Neural cell (in vitro differentiated cells): ENCODE measurements around the gene NRP1. TPM values are rescaled to one million over a fixed set of nuclear protein-coding genes. Genes with fewer than 3 reads are reported as not detected.

ENCODE experiments used
- H2AFZ ChIP-seq: fragments of 200-600, 300-800 bp; sonication (generic), shearing (Covaris generic); 2 replicates; pipeline ENCODE4 v1.6.0; 2014; ENCODE audit warnings: low read depth, mild to moderate bottlenecking, antibody characterized with exemption, low read length, moderate library complexity
- H3F3A ChIP-seq: fragments of 200-600 bp; shearing (Covaris generic); 2 replicates; pipeline ENCODE4 v1.6.1; 2016; ENCODE audit warnings: mild to moderate bottlenecking, moderate library complexity, mixed read lengths, antibody characterized with exemption, low read length; ENCODE audit not compliant: insufficient read depth, poor library complexity, severe bottlenecking
- H3K27ac ChIP-seq: fragments of 200-600, 300-800 bp; sonication (generic), shearing (Covaris generic); 2 replicates; pipeline ENCODE4 v1.5.1; 2014; ENCODE audit warnings: mild to moderate bottlenecking, low read length, moderate library complexity
- H3K27me3 ChIP-seq: fragments of 300-800, 200-600 bp; sonication (generic), shearing (Covaris generic); 2 replicates; pipeline ENCODE4 v1.6.0; 2014; ENCODE audit warnings: mild to moderate bottlenecking, low read depth, low read length, moderate library complexity; ENCODE audit not compliant: insufficient read depth
- H3K36me3 ChIP-seq: fragments of 300-800, 200-600 bp; sonication (generic), shearing (Covaris generic); 2 replicates; pipeline ENCODE4 v1.5.1; 2014; ENCODE audit warnings: mild to moderate bottlenecking, antibody characterized with exemption, low read length, moderate library complexity; ENCODE audit not compliant: insufficient read depth
- H3K4me2 ChIP-seq: fragments of 300-800, 200-600 bp; sonication (generic), shearing (Covaris generic); 2 replicates; pipeline ENCODE4 v1.6.0; 2014; ENCODE audit warnings: mild to moderate bottlenecking, low read length
- H3K4me3 ChIP-seq: fragments of 300-800, 200-600 bp; sonication (generic), shearing (Covaris generic); 2 replicates; pipeline ENCODE4 v1.5.1; 2014; ENCODE audit warnings: mild to moderate bottlenecking, low read length, moderate library complexity
- H3K79me2 ChIP-seq: fragments of 200-600 bp; shearing (Covaris generic); replicated peaks from 2 replicates; pipeline ENCODE4 v1.6.0; 2014; ENCODE audit warnings: mild to moderate bottlenecking, low read length, moderate library complexity; ENCODE audit not compliant: insufficient read depth
- H3K9ac ChIP-seq: fragments of 300-800, 200-600 bp; sonication (generic), shearing (Covaris generic); 2 replicates; pipeline ENCODE4 v1.6.1; 2016; ENCODE audit warnings: mild to moderate bottlenecking, low read length, mixed read lengths
- H3K9me2 ChIP-seq: fragments of 200-600 bp; shearing (Covaris generic); 2 replicates; pipeline ENCODE4 v1.6.1; 2016; ENCODE audit warnings: mild to moderate bottlenecking, low read length, mixed read lengths; ENCODE audit not compliant: insufficient read depth
- H3K9me3 ChIP-seq: fragments of 200-600, 300-800 bp; sonication (generic), shearing (Covaris generic); 2 replicates; pipeline ENCODE4 v1.6.1; 2016; ENCODE audit warnings: mild to moderate bottlenecking, mixed run types, low read length, moderate library complexity, mixed read lengths
- H4K20me1 ChIP-seq: fragments of 200-600 bp; shearing (Covaris generic); 2 replicates; pipeline ENCODE4 v1.6.1; 2016; ENCODE audit warnings: mild to moderate bottlenecking, mixed run types; ENCODE audit not compliant: insufficient read depth
- CTCF ChIP-seq: fragments of 450-650 bp; IDR thresholded peaks from 2 replicates; pipeline ENCODE4 v1.5.1; 2014; ENCODE audit warnings: antibody characterized with exemption, mild to moderate bottlenecking, moderate library complexity; ENCODE audit not compliant: poor library complexity, severe bottlenecking
- EP300 ChIP-seq: fragments of 450-650 bp; conservative IDR thresholded peaks from 2 replicates; pipeline ENCODE4 v1.6.1; 2014; ENCODE audit warnings: antibody characterized with exemption, mild to moderate bottlenecking, moderate library complexity; ENCODE audit not compliant: poor library complexity, severe bottlenecking
- EZH2 ChIP-seq: fragments of 200-600, 300-800 bp; shearing (Covaris generic), sonication (generic); IDR thresholded peaks from 2 replicates; pipeline ENCODE4 v1.6.1; 2014; ENCODE audit warnings: antibody characterized with exemption, low read length, borderline replicate concordance, mild to moderate bottlenecking; ENCODE audit not compliant: insufficient read depth, poor library complexity, severe bottlenecking
- MXI1 ChIP-seq: fragments of 450-650 bp; conservative IDR thresholded peaks from 2 replicates; pipeline ENCODE4 v1.6.1; 2014; ENCODE audit warnings: antibody characterized with exemption, mild to moderate bottlenecking; ENCODE audit not compliant: poor library complexity, severe bottlenecking
- POLR2AphosphoS5 ChIP-seq: IDR thresholded peaks from 2 replicates; pipeline ENCODE4 v1.6.1; 2012
- RAD21 ChIP-seq: fragments of 450-650 bp; conservative IDR thresholded peaks from 2 replicates; pipeline ENCODE4 v1.6.1; 2014; ENCODE audit warnings: antibody characterized with exemption, mild to moderate bottlenecking, moderate library complexity
- REST ChIP-seq: IDR thresholded peaks from 2 replicates; pipeline ENCODE4 v1.6.1; 2012; ENCODE audit warnings: borderline replicate concordance
- SMC3 ChIP-seq: fragments of 450-650 bp; conservative IDR thresholded peaks from 2 replicates; pipeline ENCODE4 v1.6.1; 2014; ENCODE audit warnings: antibody characterized with exemption, mild to moderate bottlenecking, moderate library complexity; ENCODE audit not compliant: poor library complexity
- TAF1 ChIP-seq: IDR thresholded peaks from 2 replicates; pipeline ENCODE4 v1.6.1; 2012; ENCODE audit warnings: low read depth
- polyA plus RNA-seq: library from polyadenylated mRNA; depleted of rRNA; stranded (reverse); fragments of >200 nt; gene quantifications from 2 replicates; pipeline ENCODE4 v1.2.3, GENCODE V29; 2014

The NRP1 gene
- polyA plus RNA-seq, 1 donor from 2014 or later = 23.2 TPM

- Histone ChIP-seq H3K27me3 (no peaks in the 10 kb centered on the region), H3K9me2 (no peaks in the 10 kb centered on the region), H3K4me3 (no peak overlapping the region), H3K9ac (no peak overlapping the region), H3K9me3 (no peaks in the 10 kb centered on the region), H3K36me3 (no peaks in the 10 kb centered on the region), H3K27ac (no peak overlapping the region), H2AFZ (no peak overlapping the region), H3K79me2 (no peaks in the 10 kb centered on the region), H3K4me2 (no peak overlapping the region), H4K20me1 (no peaks in the 10 kb centered on the region), H3F3A (no peaks in the 10 kb centered on the region)
- no peak for TF ChIP-seq CTCF
- no peak for TF ChIP-seq EP300
- no peak for TF ChIP-seq SMC3
- TF ChIP-seq TAF1 = no peak
- no peak for TF ChIP-seq EZH2
- no peak for TF ChIP-seq MXI1
Measured at GRCh38 chr10:33240258-33240657, 94.2 kb downstream of the NRP1 start.

- Histone ChIP-seq H4K20me1 (no peaks in the 10 kb centered on the region), H3K4me3 (no peak overlapping the region), H3K9ac (no peak overlapping the region), H3K27ac (no peak overlapping the region), H2AFZ (no peak overlapping the region), H3K79me2 (no peaks in the 10 kb centered on the region), H3K9me2 (no peaks in the 10 kb centered on the region), H3K9me3 (no peaks in the 10 kb centered on the region), H3F3A (no peaks in the 10 kb centered on the region), H3K4me2 (no peak overlapping the region), H3K36me3 (no peaks in the 10 kb centered on the region), H3K27me3 (no peaks in the 10 kb centered on the region)
- no peak for TF ChIP-seq MXI1
- TF ChIP-seq POLR2AphosphoS5 = no peak
- no peak for TF ChIP-seq REST
- no peak for TF ChIP-seq EP300
- TF ChIP-seq TAF1 = no peak
- TF ChIP-seq SMC3 = no peak
- TF ChIP-seq RAD21 = no peak
- TF ChIP-seq CTCF = no peak
- TF ChIP-seq EZH2 = no peak
Measured at GRCh38 chr10:33239257-33239656, 95.2 kb downstream of the NRP1 start.
